Measurements from ENCODE around the gene THBS2.
A peak's percentile ranks its signal among the peaks of the same experiment; 100 is the strongest.
"Not testable (repeated sequence)": the region's sequence is repeated elsewhere in the genome, so short reads cannot be mapped to it uniquely, and the experiment has no call there.

THBS2 gene
- long read RNA-seq, donor 1 = 0 reads
- long read RNA-seq, donor 2 = 0 reads
- long read RNA-seq, donor 3, full-length matches to known transcripts = 1 of 1 reads
- long read RNA-seq, donor 3, partial matches to known transcripts = 0 of 1 reads
- long read RNA-seq, donor 3, other reads (novel, unspliced or antisense) = 0 of 1 reads
- long read RNA-seq, donor 4, full-length matches to known transcripts = 1 of 11 reads
- long read RNA-seq, donor 4, partial matches to known transcripts = 10 of 11 reads
- long read RNA-seq, donor 4, other reads (novel, unspliced or antisense) = 0 of 11 reads
- long read RNA-seq, donor 5 = 0 reads
- long read RNA-seq, donor 6 = 0 reads
- long read RNA-seq, donor 7, full-length matches to known transcripts = 3 of 3 reads
- long read RNA-seq, donor 7, partial matches to known transcripts = 0 of 3 reads
- long read RNA-seq, donor 7, other reads (novel, unspliced or antisense) = 0 of 3 reads
- long read RNA-seq, donor 8, full-length matches to known transcripts = 2 of 2 reads
- long read RNA-seq, donor 8, partial matches to known transcripts = 0 of 2 reads
- long read RNA-seq, donor 8, other reads (novel, unspliced or antisense) = 0 of 2 reads

- DNase-seq = peak; percentile 57
Measured at GRCh38 chr6:169253337-169254238, at the start of gene THBS2. Gene THBS2, minus strand, starts transcription at chr6:169253846. Its CDS starts 3,062 bp downstream, at chr6:169250784.

- no peak for DNase-seq
Measured at GRCh38 chr6:169302716-169303115, 49.1 kb upstream of the THBS2 start.

GRCh38 chr6:169302255-169302654 is 48.6 kb upstream of the THBS2 start:
- DNase-seq = no peak

- DNase-seq = no peak
Measured at GRCh38 chr6:169300916-169301315, 47.3 kb upstream of the THBS2 start.

GRCh38 chr6:169298626-169299025 is 45.0 kb upstream of the THBS2 start:
- not testable (repeated sequence) for DNase-seq

GRCh38 chr6:169296622-169297021 is 43.0 kb upstream of the THBS2 start:
- DNase-seq = no peak

GRCh38 chr6:169296170-169296569 is 42.5 kb upstream of the THBS2 start:
- no peak for DNase-seq

- DNase-seq = no peak
Measured at GRCh38 chr6:169293196-169293595, 39.5 kb upstream of the THBS2 start.

GRCh38 chr6:169292338-169293124 is 38.9 kb upstream of the THBS2 start:
- DNase-seq = no peak

- no peak for DNase-seq
Measured at GRCh38 chr6:169291646-169292337, 38.1 kb upstream of the THBS2 start.

GRCh38 chr6:169291148-169291547 is 37.5 kb upstream of the THBS2 start:
- DNase-seq = no peak

GRCh38 chr6:169289619-169290339 is 36.1 kb upstream of the THBS2 start:
- DNase-seq = no peak

- no peak for DNase-seq
Measured at GRCh38 chr6:169289257-169289618, 35.6 kb upstream of the THBS2 start.

GRCh38 chr6:169288591-169288990 is 34.9 kb upstream of the THBS2 start:
- DNase-seq = no peak

GRCh38 chr6:169287675-169288074 is 34.0 kb upstream of the THBS2 start:
- DNase-seq = no peak

GRCh38 chr6:169286961-169287360 is 33.3 kb upstream of the THBS2 start:
- DNase-seq = no peak

GRCh38 chr6:169285165-169285564 is 31.5 kb upstream of the THBS2 start:
- DNase-seq = no peak

GRCh38 chr6:169283924-169284323 is 30.3 kb upstream of the THBS2 start:
- DNase-seq = no peak

GRCh38 chr6:169282043-169282442 is 28.4 kb upstream of the THBS2 start:
- no peak for DNase-seq

- no peak for DNase-seq
Measured at GRCh38 chr6:169277619-169278018, 24.0 kb upstream of the THBS2 start.

- DNase-seq = no peak
Measured at GRCh38 chr6:169274781-169275180, 21.1 kb upstream of the THBS2 start.
